Liver (tissue), 9 donors: Measurements from ENCODE around the gene ZNF777. TPM values are rescaled to one million over a fixed set of nuclear protein-coding genes. Genes with fewer than 3 reads are reported as not detected.

Experiments
- DNase-seq: peaks from one replicate; pipeline ENCODE4 v3.0.0-alpha.2; 2017; ENCODE audit warnings: low spot score
- H3K27ac ChIP-seq, 2 donors: one replicate each; pipeline ENCODE4 v1.7.0; 2013; ENCODE audit warnings: inconsistent platforms in 2 of 2, low read length in 2 of 2, control low read depth in 1 of 2, low read depth in 1 of 2, mild to moderate bottlenecking in 1 of 2
- H3K27me3 ChIP-seq, 4 donors: one replicate each; pipeline versions ENCODE4 v1.6.1 to v1.7.0; 2013; ENCODE audit warnings: low read length in 3 of 4, inconsistent platforms in 1 of 4, mild to moderate bottlenecking in 1 of 4, moderate library complexity in 1 of 4; ENCODE audit not compliant: control insufficient read depth in 4 of 4, insufficient read depth in 4 of 4
- H3K36me3 ChIP-seq, 4 donors: one replicate each; pipeline versions ENCODE4 v1.6.1 to v1.7.0; 2013; ENCODE audit warnings: low read length in 3 of 4, mild to moderate bottlenecking in 3 of 4, low read depth in 1 of 4, moderate library complexity in 1 of 4; ENCODE audit not compliant: control insufficient read depth in 4 of 4, insufficient read depth in 3 of 4
- H3K4me1 ChIP-seq, 4 donors: one replicate each; pipeline versions ENCODE4 v1.6.1 to v1.7.0; 2013; ENCODE audit warnings: low read length in 3 of 4, mild to moderate bottlenecking in 3 of 4, moderate library complexity in 1 of 4; ENCODE audit not compliant: control insufficient read depth in 4 of 4, insufficient read depth in 4 of 4
- H3K4me3 ChIP-seq, 3 donors: one replicate each; pipeline versions ENCODE4 v1.6.1 to v1.7.0; 2013; ENCODE audit warnings: low read length in 3 of 3, control low read depth in 1 of 3, low read depth in 1 of 3, mild to moderate bottlenecking in 1 of 3
- H3K9ac ChIP-seq, 2 donors: one replicate each; pipeline ENCODE4 v1.7.0; 2013; ENCODE audit warnings: low read length in 2 of 2, mild to moderate bottlenecking in 2 of 2, moderate library complexity in 2 of 2, control low read depth in 1 of 2, low read depth in 1 of 2
- H3K9me3 ChIP-seq, 4 donors: one replicate each; pipeline versions ENCODE4 v1.6.1 to v1.7.0; 2013; ENCODE audit warnings: low read length in 3 of 4; ENCODE audit not compliant: control insufficient read depth in 4 of 4
- EGR1 ChIP-seq, 2 donors: IDR thresholded peaks; 2 replicates each; pipeline ENCODE4 v1.6.1; 2016 to 2018; ENCODE audit warnings: antibody characterized with exemption in 2 of 2, low read depth in 2 of 2
- FOXA1 ChIP-seq: IDR thresholded peaks from 2 replicates; pipeline ENCODE4 v1.6.1; 2016; ENCODE audit warnings: antibody characterized with exemption
- FOXA2 ChIP-seq: IDR thresholded peaks from 2 replicates; pipeline ENCODE4 v1.6.1; 2016; ENCODE audit warnings: antibody characterized with exemption
- GABPA ChIP-seq, 2 donors: IDR thresholded peaks in 1 of 2; conservative IDR thresholded peaks in 1 of 2; 2 replicates each; pipeline ENCODE4 v1.6.1; 2016; ENCODE audit warnings: antibody characterized with exemption in 2 of 2, mild to moderate bottlenecking in 1 of 2, moderate library complexity in 1 of 2
- HNF4A ChIP-seq, 2 donors: conservative IDR thresholded peaks; 2 replicates each; pipeline ENCODE4 v1.6.1; 2016; ENCODE audit warnings: antibody characterized with exemption in 2 of 2, mild to moderate bottlenecking in 2 of 2
- HNF4G ChIP-seq: IDR thresholded peaks from 2 replicates; pipeline ENCODE4 v1.6.1; 2016; ENCODE audit warnings: antibody characterized with exemption
- JUND ChIP-seq, 2 donors: IDR thresholded peaks; 2 replicates each; pipeline ENCODE4 v1.6.1; 2016; ENCODE audit warnings: antibody characterized with exemption in 2 of 2
- NR2F2 ChIP-seq: IDR thresholded peaks from 2 replicates; pipeline ENCODE4 v1.6.1; 2016; ENCODE audit warnings: antibody characterized with exemption
- RAD21 ChIP-seq, 2 donors: IDR thresholded peaks; 2 replicates each; pipeline ENCODE4 v1.6.1; 2016; ENCODE audit warnings: antibody characterized with exemption in 2 of 2, mild to moderate bottlenecking in 2 of 2
- RXRA ChIP-seq, 2 donors: IDR thresholded peaks; 2 replicates each; pipeline ENCODE4 v1.6.1; 2017 to 2018; ENCODE audit warnings: antibody characterized with exemption in 2 of 2, mild to moderate bottlenecking in 1 of 2
- SP1 ChIP-seq: IDR thresholded peaks from 2 replicates; pipeline ENCODE4 v1.6.1; 2018; ENCODE audit warnings: antibody characterized with exemption, mild to moderate bottlenecking
- TAF1 ChIP-seq: conservative IDR thresholded peaks from 2 replicates; pipeline ENCODE4 v1.6.1; 2016; ENCODE audit warnings: antibody characterized with exemption, mild to moderate bottlenecking
- YY1 ChIP-seq: IDR thresholded peaks from 2 replicates; pipeline ENCODE4 v1.6.1; 2016; ENCODE audit warnings: antibody characterized with exemption, mild to moderate bottlenecking
- WGBS: extraction: QIAGEN DNeasy Blood & Tissue Kit; methylation state at CpG from one replicate; pipeline ENCODE4 v1.1.7; 2013; 5-methylcytosine and 5-hydroxymethylcytosine counted together
- polyA plus RNA-seq, 2 donors: library from polyadenylated mRNA; stranded (reverse) in 1 of 2; unstranded in 1 of 2; fragments of 200-250 nt in 1 of 2; fragments of >200 nt in 1 of 2; fragmentation: Nextera tagmentation in 1 of 2; extraction: Ambion mirVana in 1 of 2; gene quantifications; one replicate each; pipeline versions ENCODE4 v1.2.1 to v1.2.3, GENCODE V29; 2013 to 2015
- total RNA-seq, 2 donors: library from RNA; depleted of rRNA; stranded (reverse); fragments of >200 nt; gene quantifications; one replicate each; pipeline ENCODE4 v1.2.3, GENCODE V29; 2014
- TF ChIP-seq, protein P1 (sequence below): IDR thresholded peaks from 2 replicates; pipeline ENCODE4 v1.6.1; 2016; ENCODE audit warnings: antibody characterized with exemption, mild to moderate bottlenecking
- TF ChIP-seq, protein P2 (sequence below): IDR thresholded peaks from 2 replicates; pipeline ENCODE4 v1.6.1; 2016; ENCODE audit warnings: antibody characterized with exemption
- TF ChIP-seq, protein P3 (sequence below): IDR thresholded peaks from 2 replicates; pipeline ENCODE4 v1.6.1; 2016; ENCODE audit warnings: antibody characterized with exemption
- TF ChIP-seq, protein P4 (sequence below): fragments of 150-350 bp; IDR thresholded peaks from 2 replicates; pipeline ENCODE4 v1.5.1; 2017; ENCODE audit warnings: improper control_type of control experiment, low read depth, low read length; ENCODE audit not compliant: missing input control
- TF ChIP-seq, protein P5 (sequence below): IDR thresholded peaks from 2 replicates; pipeline ENCODE4 v1.6.1; 2016; ENCODE audit warnings: antibody characterized with exemption
- donor health status: healthy.
- donor health status: healthy.
- donor health status: healthy.
- donor health status: healthy.
- donor health status: healthy.

Gene ZNF777
- total and polyA plus RNA-seq, 4 donors = 0.22 to 5.7 (median 4.1) TPM

DNA sequence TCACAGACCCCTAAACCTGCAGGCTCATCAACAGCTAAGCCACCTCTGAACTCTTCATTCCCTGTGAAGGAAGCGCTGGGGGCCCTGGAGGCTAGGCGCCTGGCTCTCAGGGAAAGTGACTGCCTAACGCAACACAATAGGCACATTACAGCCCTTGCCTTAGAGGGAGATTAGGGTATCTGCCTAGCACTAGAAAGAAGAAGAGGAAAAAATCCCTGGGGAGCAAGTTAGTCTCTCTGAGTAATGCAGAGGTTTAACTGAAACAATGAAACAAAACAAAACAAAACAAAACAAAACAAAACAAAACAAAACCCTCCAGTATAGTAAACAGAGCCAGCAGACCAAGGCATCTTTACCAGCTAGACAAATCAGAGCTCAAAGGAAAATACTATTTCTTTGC lies 2.6 kb downstream of the ZNF777 start (continued):
- TF ChIP-seq, protein P1, sequence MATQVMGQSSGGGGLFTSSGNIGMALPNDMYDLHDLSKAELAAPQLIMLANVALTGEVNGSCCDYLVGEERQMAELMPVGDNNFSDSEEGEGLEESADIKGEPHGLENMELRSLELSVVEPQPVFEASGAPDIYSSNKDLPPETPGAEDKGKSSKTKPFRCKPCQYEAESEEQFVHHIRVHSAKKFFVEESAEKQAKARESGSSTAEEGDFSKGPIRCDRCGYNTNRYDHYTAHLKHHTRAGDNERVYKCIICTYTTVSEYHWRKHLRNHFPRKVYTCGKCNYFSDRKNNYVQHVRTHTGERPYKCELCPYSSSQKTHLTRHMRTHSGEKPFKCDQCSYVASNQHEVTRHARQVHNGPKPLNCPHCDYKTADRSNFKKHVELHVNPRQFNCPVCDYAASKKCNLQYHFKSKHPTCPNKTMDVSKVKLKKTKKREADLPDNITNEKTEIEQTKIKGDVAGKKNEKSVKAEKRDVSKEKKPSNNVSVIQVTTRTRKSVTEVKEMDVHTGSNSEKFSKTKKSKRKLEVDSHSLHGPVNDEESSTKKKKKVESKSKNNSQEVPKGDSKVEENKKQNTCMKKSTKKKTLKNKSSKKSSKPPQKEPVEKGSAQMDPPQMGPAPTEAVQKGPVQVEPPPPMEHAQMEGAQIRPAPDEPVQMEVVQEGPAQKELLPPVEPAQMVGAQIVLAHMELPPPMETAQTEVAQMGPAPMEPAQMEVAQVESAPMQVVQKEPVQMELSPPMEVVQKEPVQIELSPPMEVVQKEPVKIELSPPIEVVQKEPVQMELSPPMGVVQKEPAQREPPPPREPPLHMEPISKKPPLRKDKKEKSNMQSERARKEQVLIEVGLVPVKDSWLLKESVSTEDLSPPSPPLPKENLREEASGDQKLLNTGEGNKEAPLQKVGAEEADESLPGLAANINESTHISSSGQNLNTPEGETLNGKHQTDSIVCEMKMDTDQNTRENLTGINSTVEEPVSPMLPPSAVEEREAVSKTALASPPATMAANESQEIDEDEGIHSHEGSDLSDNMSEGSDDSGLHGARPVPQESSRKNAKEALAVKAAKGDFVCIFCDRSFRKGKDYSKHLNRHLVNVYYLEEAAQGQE = no peak
- no peak for TF ChIP-seq HNF4G

DNA sequence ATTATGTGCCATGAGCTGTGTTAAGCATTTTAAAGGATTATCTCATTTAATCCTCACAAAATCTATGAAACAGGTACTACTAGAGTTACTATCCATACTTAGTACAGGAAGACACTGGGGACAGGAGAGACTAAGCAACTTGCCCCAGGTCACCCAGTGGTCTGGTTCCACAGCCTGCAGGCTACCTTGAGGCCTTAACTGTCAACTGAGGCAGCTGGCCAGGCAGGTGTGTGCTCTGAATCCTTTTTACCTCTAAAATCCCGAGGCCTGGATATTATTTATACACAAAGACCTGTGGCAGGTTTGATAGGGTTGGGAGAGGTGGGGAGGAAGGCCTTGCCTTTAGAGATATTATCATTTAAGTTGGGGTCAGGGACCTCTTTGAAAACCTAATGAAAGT lies 3.1 kb downstream of the ZNF777 start:
- Histone ChIP-seq H3K4me3 (no peak overlapping the region), H3K27ac (no peak overlapping the region), H3K36me3 (peaks cover 14 to 26% (median 16%) of the 10 kb centered on the region in 4 donors), H3K4me1 (peaks cover 5 to 19% (median 15%) of the 10 kb centered on the region in 4 donors), H3K9me3 (no peaks in the 10 kb centered on the region), H3K9ac (no peak overlapping the region), H3K27me3 (no peaks in the 10 kb centered on the region)
- TF ChIP-seq SP1 (no peak), FOXA1 (no peak), NR2F2 (no peak), HNF4A (conservative IDR thresholded peaks at IDR 0.05) (no peak), EGR1 (IDR thresholded peaks at IDR 0.05; ENCODE audit: low read depth in 2 of 2) (no peak), RXRA (IDR thresholded peaks at IDR 0.05) (no peak), JUND (IDR thresholded peaks at IDR 0.05) (no peak), TAF1 (no peak), FOXA2 (no peak), GABPA (IDR thresholded peaks at IDR 0.05 in 1 of 2, conservative IDR thresholded peaks at IDR 0.05 in 1 of 2) (no peak), HNF4G (no peak), RAD21 (IDR thresholded peaks at IDR 0.05) (no peak), YY1 (no peak)
- TF ChIP-seq, protein P2, sequence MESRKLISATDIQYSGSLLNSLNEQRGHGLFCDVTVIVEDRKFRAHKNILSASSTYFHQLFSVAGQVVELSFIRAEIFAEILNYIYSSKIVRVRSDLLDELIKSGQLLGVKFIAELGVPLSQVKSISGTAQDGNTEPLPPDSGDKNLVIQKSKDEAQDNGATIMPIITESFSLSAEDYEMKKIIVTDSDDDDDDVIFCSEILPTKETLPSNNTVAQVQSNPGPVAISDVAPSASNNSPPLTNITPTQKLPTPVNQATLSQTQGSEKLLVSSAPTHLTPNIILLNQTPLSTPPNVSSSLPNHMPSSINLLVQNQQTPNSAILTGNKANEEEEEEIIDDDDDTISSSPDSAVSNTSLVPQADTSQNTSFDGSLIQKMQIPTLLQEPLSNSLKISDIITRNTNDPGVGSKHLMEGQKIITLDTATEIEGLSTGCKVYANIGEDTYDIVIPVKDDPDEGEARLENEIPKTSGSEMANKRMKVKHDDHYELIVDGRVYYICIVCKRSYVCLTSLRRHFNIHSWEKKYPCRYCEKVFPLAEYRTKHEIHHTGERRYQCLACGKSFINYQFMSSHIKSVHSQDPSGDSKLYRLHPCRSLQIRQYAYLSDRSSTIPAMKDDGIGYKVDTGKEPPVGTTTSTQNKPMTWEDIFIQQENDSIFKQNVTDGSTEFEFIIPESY = no peak
- TF ChIP-seq, protein P3, sequence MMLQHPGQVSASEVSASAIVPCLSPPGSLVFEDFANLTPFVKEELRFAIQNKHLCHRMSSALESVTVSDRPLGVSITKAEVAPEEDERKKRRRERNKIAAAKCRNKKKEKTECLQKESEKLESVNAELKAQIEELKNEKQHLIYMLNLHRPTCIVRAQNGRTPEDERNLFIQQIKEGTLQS = no peak
- TF ChIP-seq, protein P4, sequence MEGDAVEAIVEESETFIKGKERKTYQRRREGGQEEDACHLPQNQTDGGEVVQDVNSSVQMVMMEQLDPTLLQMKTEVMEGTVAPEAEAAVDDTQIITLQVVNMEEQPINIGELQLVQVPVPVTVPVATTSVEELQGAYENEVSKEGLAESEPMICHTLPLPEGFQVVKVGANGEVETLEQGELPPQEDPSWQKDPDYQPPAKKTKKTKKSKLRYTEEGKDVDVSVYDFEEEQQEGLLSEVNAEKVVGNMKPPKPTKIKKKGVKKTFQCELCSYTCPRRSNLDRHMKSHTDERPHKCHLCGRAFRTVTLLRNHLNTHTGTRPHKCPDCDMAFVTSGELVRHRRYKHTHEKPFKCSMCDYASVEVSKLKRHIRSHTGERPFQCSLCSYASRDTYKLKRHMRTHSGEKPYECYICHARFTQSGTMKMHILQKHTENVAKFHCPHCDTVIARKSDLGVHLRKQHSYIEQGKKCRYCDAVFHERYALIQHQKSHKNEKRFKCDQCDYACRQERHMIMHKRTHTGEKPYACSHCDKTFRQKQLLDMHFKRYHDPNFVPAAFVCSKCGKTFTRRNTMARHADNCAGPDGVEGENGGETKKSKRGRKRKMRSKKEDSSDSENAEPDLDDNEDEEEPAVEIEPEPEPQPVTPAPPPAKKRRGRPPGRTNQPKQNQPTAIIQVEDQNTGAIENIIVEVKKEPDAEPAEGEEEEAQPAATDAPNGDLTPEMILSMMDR = no peak
- TF ChIP-seq, protein P5, sequence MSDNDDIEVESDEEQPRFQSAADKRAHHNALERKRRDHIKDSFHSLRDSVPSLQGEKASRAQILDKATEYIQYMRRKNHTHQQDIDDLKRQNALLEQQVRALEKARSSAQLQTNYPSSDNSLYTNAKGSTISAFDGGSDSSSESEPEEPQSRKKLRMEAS = no peak
- TF ChIP-seq, protein P1 = no peak
- no peak for DNase-seq
- 90% methylated on average over 1 of the region's 1 CpG for WGBS
